Fibroblast of peridontal ligament (primary cell): ENCODE measurements around the gene SMAD7.

Experiments used
- DNase-seq: peaks from one replicate; pipeline ENCODE4 v3.0.0-alpha.2; 2010; ENCODE audit errors: extremely low read depth

Gene SMAD7

DNA sequence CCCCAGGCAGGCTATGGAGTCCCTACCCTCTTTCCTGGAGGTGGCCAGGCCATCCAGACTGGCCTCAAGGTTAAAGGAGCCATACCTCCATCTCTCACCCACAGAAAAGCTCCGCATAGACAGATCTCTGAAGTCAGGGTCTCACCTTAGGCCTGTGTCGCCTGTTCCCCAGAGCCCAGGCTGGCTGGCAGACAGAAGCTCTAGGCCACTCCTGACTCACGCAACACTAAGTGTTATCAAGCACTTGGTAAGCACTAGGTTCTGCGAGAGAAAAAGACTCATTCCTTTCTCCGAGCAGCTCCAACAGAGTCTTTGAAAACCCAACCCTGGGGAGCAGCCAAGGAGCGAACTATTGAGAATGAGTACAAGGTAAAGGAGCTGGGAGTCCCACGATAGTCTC is 6.1 kb downstream of the SMAD7 start:
- DNase-seq: no peak

DNA sequence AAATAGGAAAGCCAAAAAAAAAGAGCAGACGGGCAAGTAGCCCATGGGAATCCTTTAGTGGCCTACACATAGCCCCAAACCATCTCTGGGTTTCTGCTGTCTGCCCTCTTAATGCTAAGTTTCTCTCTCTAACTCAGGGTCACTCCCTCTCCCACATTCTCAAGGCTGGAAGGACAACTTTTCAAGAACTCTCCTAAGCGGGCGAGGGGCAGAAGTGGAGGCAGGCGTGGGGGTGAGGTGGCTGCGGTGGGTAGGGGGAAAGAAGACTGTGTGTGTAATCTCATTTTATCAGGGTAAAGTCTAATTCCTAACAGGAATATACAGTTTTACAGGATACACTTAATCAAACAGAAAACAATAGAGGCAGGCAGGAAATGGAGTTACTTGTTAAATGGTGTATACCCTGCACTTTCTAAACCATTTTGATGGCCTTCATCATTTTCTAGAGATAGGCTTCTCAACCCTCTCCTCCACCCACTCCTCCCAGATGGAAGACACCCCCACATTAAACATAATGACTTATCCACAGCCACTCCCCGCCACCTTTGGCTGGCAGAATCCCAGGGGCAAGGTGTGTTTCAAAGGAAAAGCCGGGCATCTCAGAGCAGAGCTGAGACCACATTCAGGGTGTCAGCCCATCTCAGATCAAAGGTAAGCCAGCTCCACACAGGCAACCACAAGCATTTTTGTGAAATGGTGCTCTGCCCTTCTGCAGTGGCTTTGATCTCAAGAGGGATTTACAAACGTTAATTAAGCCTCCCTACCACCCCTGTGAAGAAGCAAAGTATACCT is 6.8 kb downstream of the SMAD7 start:
- no peak for DNase-seq

DNA sequence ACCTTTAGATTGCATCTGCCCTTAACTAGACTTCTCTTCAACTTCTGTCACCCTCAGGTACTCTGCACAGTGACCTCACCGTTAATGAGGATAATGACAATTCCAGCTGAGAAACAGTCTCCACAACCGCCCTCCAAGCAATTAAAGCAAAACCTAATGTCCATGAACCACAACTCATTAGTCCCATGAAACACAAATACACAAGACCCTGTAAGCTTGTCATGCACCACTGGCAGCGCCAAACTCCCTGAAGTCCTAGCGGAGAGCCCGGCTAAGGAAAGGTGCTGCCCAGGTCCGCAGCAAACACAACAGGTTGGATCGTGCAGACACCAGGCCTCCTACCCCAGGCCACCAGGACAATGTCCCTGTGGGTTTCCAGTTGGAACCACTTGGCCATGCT is 7.4 kb downstream of the SMAD7 start:
- DNase-seq: peak; percentile 9

GRCh38 chr18:48942554-48943261 is 8.1 kb downstream of the SMAD7 start:
- peak; percentile 85 for DNase-seq

DNA sequence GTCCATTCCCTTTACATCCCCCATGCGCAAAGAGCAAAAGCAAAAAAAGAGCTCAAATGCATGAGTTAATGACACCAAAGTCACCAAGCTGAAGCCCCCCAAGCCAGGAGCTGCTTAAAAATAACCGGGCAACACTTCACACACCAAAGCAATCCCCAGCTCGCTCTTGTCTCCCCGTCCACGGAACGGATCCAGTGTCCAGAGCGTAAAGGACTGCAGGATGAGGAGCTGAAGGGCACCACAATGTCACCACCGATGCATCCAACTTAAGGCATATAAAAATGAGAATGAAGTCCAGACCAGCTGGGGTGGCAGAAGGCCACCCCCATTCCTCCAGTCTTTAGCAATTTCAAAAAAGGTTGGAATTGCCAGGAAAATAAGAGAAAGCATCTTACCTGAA is 8.7 kb downstream of the SMAD7 start:
- no peak for DNase-seq

GRCh38 chr18:48941672-48942071 is 9.1 kb downstream of the SMAD7 start:
- DNase-seq: no peak

GRCh38 chr18:48940854-48941611 is 9.7 kb downstream of the SMAD7 start:
- no peak for DNase-seq

DNA sequence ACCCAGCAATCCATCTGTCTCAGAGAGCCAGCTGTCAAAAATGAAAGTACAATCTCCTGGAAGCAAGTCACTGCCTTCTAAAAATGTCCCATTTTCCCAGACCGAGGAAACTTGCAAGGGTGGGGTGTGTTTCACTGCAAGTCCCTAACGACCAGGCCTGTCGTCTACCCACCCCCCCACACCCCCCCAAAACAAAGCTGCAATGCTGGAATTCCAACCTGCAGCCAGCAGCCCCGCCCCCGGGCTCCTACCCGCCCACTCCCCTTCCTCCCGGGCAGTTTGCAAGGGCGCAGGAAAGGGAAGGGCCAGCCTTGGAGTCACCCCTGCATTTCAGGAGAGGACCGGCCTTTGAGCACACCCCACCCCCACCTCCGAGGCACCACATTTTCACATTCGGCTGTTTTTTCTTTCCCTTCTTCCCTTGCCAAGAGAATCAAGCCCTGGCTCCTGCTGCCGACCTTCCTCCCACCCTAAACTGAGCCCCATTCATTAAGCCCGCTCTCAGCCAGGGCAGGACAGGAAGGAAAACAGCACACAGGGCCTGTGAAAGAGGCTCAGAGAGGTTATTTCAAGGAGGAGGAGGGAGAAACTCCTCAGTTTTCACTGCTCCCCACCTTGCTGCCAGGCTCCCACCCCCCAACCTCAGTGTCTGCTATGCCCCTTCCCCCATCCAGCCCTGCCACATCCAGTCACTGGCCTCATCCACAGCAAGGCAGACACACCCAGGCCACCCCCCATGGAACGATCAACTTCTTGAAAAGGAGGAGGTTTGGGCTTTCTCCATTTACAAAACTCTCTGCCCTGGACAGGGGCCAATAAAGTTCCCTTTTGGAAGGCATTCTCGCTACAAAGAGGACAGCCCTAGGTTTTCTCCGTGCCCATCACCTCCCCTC is 11.3 kb downstream of the SMAD7 start:
- DNase-seq: no peak

GRCh38 chr18:48938827-48939204 is 11.9 kb downstream of the SMAD7 start:
- no peak for DNase-seq

- no peak for DNase-seq
These were observed 12.7 kb downstream of the SMAD7 start for GRCh38 chr18:48937869-48938750.

DNA sequence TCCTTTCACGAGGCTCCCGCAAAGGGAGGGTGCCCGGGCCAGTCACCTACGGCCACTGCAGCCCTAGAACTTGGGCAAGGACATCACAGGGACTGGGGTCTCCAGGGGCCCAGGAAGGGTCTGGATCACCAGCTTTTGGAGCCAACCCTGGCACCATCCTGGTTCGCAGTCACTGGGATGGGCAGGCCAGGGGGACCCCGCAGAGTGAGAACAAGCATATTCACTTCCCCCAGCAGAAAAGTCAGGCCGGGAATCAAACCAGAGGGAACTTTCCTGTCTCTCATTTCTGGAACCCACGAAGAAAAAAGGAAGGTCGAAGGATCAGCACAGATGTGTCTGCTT is 15.4 kb downstream of the SMAD7 start:
- DNase-seq: no peak

DNA sequence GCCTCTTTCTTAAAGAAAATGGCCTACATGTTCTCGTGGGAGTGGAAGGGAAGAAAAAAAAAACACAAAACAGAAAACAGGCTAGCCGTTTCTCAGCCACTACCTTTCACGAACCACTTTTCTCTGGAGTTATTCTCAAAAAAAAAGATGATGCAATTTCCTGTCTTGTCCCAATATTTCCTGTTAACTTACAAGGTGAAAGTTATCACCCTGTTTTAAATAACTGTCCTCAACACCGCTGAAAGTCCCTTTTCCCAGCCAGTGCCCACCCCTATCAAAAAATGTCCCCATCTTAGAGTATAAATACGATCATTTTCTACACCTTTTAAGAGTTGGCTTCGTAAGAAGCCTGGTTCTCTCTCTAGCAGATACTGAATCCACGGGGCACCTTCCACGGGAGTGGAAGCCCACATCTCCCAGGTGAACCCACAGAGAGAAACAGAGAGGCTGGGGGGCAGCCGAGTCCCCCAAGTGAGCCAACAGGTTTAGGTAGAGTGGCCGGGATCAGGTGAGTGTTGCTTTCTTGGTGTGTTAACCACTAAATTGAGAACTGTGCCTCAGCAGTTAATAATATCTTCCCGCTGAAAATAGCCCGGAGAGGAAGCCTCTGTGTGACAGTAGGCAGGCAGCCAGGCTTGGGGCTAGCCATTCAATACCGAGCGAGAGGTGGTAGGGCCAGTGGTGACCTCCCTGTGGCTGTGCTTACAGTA is 15.9 kb downstream of the SMAD7 start:
- no peak for DNase-seq

DNA sequence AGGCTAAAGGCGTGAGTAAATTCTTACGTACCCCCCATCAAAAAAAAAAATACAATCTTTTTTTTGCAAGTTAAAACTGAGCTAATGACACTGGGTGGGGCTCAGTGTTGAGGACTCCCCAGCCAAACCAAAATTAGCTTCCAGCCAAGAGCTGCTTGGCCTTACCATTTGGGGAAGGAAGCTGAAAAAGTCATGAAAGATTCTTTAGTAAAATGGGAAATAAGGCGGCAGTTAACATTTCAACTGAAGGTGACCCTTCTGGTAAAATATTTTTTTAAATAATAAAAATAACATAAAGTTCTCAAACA is 16.4 kb downstream of the SMAD7 start:
- no peak for DNase-seq

DNA sequence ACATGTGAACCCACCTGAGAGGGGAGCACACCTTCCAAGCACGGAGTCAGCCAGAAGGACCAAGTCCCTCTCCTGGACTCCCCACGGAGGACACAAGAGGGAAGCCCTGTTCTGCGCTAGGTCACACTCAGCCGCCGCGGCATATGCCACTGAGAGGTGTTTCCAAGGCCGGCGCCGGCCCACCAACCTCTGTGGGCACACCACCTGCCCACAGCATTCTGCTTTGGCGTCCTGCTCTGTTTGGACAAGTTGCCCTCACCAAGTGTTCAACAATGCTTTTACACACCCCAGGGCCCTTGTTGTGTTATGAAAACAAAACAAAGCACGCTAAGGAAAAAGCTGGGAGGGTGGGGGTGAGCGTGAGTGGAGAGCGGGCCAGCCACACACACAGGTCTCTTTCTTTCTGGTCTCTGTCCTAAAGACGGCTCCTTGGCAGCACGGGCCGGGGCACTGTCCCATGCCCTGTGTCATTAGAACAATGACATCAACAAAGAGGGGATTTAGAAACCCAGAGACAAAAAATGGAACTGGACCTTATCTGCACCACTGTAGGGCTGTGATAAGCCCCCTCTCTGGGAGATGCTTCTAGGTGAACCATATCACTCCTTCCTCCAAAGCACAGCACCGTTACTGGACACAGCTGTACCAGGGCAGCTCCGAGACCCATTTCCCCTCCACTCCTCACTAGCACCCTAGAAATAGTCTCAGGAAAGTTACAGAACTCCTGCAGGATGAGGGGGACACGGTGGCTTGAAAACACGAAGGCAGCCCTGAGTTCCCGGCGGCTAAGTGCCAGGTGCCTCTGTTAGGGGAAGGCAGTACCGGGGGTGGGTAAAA is 17.0 kb downstream of the SMAD7 start:
- DNase-seq: no peak

DNA sequence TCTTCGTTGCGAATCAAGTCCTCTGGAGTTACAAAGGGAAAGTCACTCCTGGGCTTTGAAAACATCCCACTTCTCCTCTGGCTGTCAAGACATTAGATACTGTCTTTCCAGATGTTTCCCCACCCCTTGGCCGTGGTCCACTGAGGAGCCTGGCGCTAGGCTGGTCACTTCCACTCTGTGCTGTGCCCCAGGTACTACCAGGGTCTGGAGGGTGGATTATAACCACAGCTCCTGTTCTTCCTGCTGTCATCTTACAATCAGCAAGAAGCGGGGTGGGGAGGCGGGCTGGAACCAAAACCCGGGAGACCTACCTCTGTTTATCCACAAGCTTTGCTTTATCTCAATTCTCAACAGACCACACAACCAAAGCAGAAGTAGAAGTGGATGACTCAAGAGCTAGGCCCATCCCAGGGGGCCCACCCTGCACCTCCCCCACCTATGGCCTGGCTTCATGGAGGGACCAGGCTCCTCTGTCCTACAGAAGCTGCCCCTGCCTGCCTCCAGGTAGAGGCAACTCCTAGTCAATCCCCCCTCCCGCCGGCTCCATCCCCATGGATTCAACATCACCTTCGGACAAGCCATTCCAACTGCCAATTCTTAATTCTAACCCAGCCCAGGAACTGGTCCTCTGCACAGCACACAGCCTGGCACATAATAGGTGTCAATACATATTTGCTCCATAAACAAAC is 17.8 kb downstream of the SMAD7 start:
- peak; percentile 48 for DNase-seq

DNA sequence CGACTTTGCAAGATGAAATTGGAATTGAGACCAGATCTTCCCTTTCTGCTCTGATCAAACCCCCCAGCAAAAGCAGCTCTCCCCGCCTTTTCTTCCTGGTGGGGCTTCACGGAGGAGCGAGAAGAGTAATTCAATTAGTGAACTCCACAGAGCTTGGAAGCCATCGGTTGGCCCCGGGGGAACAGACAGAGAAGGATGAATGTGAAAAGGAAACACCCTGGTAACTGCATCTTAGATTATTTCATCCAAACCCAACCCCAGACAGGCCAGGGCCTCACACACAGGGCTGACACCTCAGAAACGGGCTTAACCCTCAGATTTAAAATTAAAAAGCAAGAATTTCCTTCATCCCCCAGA is 18.3 kb downstream of the SMAD7 start:
- DNase-seq: no peak

GRCh38 chr18:48931680-48932461 is 18.9 kb downstream of the SMAD7 start:
- peak; percentile 29 for DNase-seq

DNA sequence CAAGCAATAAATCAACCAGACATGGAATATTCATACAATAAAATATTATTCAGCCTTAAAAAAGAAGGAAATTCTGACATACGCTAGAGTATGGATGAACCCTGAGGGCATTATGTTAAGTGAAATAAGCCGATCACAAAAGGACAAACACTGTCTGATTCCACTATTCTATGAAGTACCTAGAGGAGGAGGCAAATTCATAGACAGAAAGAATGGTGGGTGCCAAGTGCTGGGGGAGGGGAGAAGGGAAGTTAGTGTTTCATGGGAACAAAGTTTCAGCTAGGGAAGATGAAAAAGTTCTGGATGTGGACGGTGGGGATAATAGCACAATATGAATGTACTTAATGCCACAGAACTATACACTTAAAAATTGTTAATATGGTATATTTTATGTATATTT is 19.8 kb downstream of the SMAD7 start:
- DNase-seq: no peak
